A673 (cell line): ENCODE data around the gene CFAP410. TPM values are rescaled to one million over a fixed set of nuclear protein-coding genes. Genes with fewer than 3 reads are reported as not detected.

Experiments used
- BruUV-seq: library from RNA; stranded (reverse); fragments of 400-500 nt; replicated peaks from 2 replicates; lab custom pipeline; 2021; lab: Mats Ljungman, UMichigan
- CTCF ChIA-PET: fragments of 300-600 bp; sonication (Branson Sonifier 250); formaldehyde crosslinking; loops from one replicate; lab custom pipeline; 2022; ENCODE audit warnings: antibody characterized with exemption; lab: Charles Lee
- POLR2A ChIA-PET: fragments of 300-600 bp; sonication (Branson Sonifier 250); formaldehyde crosslinking; loops from one replicate; lab custom pipeline; 2022; ENCODE audit warnings: antibody characterized with exemption; ENCODE audit not compliant: low non-redundant PET; lab: Charles Lee
- DNase-seq: peaks from one replicate; pipeline ENCODE4 v3.0.0-alpha.2; 2015; ENCODE audit warnings: low spot score
- H3K27ac ChIP-seq: fragments of 200-600 bp; sonication (generic); 2 replicates; pipeline ENCODE4 v1.5.1; 2016; ENCODE audit warnings: mixed run types, low read depth, mild to moderate bottlenecking, mixed read lengths, antibody characterized with exemption, low read length; ENCODE audit not compliant: poor library complexity, severe bottlenecking
- H3K27me3 ChIP-seq: fragments of 200-600 bp; sonication (generic); replicated peaks from 2 replicates; pipeline ENCODE4 v1.6.1; 2017; ENCODE audit warnings: mixed run types, low read depth, mild to moderate bottlenecking, mixed read lengths, antibody characterized with exemption, low read length; ENCODE audit not compliant: insufficient read depth, poor library complexity
- H3K36me3 ChIP-seq: fragments of 200-600 bp; sonication (generic); 2 replicates; pipeline ENCODE4 v1.6.1; 2016; ENCODE audit warnings: mixed run types, mild to moderate bottlenecking, mixed read lengths, antibody characterized with exemption, low read length; ENCODE audit not compliant: insufficient read depth, poor library complexity, severe bottlenecking
- H3K4me1 ChIP-seq: fragments of 200-600 bp; sonication (generic); 2 replicates; pipeline ENCODE4 v1.6.1; 2017; ENCODE audit warnings: mixed run types, mild to moderate bottlenecking, mixed read lengths, antibody characterized with exemption, low read length; ENCODE audit not compliant: insufficient read depth, poor library complexity, severe bottlenecking
- H3K4me3 ChIP-seq: fragments of 200-600 bp; sonication (generic); 2 replicates; pipeline ENCODE4 v1.5.1; 2016; ENCODE audit warnings: low read depth, mixed run types, mild to moderate bottlenecking, mixed read lengths, low read length; ENCODE audit not compliant: poor library complexity, severe bottlenecking
- H3K9me3 ChIP-seq: fragments of 200-600 bp; sonication (generic); 2 replicates; pipeline ENCODE4 v1.6.1; 2016; ENCODE audit warnings: mixed run types, low read depth, mild to moderate bottlenecking, mixed read lengths, antibody characterized with exemption, low read length; ENCODE audit not compliant: poor library complexity, severe bottlenecking
- EZH2 ChIP-seq: fragments of 200-600 bp; sonication (generic); IDR thresholded peaks from 2 replicates; pipeline ENCODE4 v1.6.1; 2017; ENCODE audit warnings: borderline replicate concordance, low read depth, mild to moderate bottlenecking, mixed read lengths, antibody characterized with exemption, low read length; ENCODE audit not compliant: poor library complexity, severe bottlenecking
- intact Hi-C: fragments of 100-400 bp; cut with micrococcal nuclease; formaldehyde crosslinking; loops from one replicate; pipeline ENCODE4 v1.10.0; 2022; ENCODE audit not compliant: unreplicated experiment
- total RNA-seq: library from RNA; stranded (reverse); gene quantifications from 2 replicates; pipeline ENCODE4 v1.2.3, GENCODE V29; 2021
- TF ChIP-seq, protein P1 (sequence below): fragments of 300-800, 200-600 bp; sonication (generic); conservative IDR thresholded peaks from 2 replicates; pipeline ENCODE4 v1.5.1; 2017; ENCODE audit warnings: low read depth, mild to moderate bottlenecking, antibody characterized with exemption, low read length, moderate library complexity, mixed read lengths

Gene CFAP410
- total RNA-seq, 1 experiment from 2014 or later = 14.0 TPM

DNA sequence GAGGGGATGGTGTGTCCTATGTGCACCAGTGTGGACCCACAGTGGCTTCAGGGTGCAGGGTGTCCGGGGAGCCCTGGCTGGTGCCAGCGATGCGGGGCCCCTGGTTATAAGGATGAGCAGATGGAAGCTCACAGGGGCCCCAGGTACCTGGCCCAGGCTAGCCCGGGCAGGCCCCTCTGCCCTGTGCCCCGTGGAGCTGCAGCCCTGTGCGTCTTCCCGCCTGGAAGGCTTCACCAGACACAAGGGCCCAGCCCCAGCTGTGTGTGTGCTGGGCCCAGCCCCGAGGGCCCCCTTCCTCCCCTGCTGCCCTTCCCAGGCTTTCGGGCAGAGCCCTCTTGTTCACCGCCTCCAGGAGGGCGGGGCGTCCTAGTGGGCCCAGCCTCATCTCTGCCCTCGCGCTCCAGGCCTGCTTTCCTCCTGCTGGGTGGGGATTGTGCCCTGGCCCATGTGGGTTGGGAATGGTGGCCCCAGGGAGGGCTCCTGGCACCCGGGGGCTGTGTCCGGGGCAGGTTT, 23.4 kb downstream of the CFAP410 start:
- no peaks in the 10 kb centered on the region for H3K27me3 ChIP-seq
- intact Hi-C loops = no loop called here
- ChIA-PET CTCF (no interaction called here), POLR2A (no interaction called here)
- BruUV-seq = no TSS peak
- H3K9me3 ChIP-seq = no peaks in the 10 kb centered on the region
- peaks cover 12% of the 10 kb centered on the region for H3K36me3 ChIP-seq
- no peak for DNase-seq
- TF ChIP-seq, protein P1, sequence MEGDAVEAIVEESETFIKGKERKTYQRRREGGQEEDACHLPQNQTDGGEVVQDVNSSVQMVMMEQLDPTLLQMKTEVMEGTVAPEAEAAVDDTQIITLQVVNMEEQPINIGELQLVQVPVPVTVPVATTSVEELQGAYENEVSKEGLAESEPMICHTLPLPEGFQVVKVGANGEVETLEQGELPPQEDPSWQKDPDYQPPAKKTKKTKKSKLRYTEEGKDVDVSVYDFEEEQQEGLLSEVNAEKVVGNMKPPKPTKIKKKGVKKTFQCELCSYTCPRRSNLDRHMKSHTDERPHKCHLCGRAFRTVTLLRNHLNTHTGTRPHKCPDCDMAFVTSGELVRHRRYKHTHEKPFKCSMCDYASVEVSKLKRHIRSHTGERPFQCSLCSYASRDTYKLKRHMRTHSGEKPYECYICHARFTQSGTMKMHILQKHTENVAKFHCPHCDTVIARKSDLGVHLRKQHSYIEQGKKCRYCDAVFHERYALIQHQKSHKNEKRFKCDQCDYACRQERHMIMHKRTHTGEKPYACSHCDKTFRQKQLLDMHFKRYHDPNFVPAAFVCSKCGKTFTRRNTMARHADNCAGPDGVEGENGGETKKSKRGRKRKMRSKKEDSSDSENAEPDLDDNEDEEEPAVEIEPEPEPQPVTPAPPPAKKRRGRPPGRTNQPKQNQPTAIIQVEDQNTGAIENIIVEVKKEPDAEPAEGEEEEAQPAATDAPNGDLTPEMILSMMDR = no peak
- no peak for TF ChIP-seq EZH2
- H3K27ac ChIP-seq = no peak overlapping the region
- no peaks in the 10 kb centered on the region for H3K4me1 ChIP-seq
- H3K4me3 ChIP-seq = no peak overlapping the region

DNA sequence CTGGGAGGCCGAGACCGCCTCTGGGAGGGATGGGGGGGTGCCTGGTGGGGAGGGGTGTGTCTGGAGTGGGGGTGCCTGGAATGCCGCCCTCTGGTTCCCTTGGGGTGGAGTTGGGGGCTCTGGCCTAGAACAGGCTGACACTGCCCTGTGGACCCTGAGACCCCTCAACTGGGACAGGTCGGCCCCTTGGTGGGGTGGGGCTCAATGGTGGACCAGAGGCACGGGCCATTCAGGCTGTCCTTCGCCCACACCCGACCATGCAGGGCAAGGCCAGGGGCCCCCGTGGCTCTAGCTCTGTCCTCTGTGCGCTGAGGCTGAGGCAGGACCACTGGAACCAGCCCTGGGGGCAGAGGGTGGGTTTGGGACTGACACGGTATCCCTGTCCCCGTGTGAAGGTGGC, 24.6 kb downstream of the CFAP410 start:
- Histone ChIP-seq H3K27me3 (no peaks in the 10 kb centered on the region), H3K4me1 (no peaks in the 10 kb centered on the region), H3K9me3 (no peaks in the 10 kb centered on the region), H3K36me3 (peaks cover 12% of the 10 kb centered on the region), H3K27ac (no peak overlapping the region), H3K4me3 (no peak overlapping the region)
- CTCF ChIA-PET = no interaction called here
- DNase-seq = no peak
- no TSS peak for BruUV-seq
- POLR2A ChIA-PET = no interaction called here
- intact Hi-C loops = no loop called here
- no peak for TF ChIP-seq EZH2
- TF ChIP-seq, protein P1 = no peak

DNA sequence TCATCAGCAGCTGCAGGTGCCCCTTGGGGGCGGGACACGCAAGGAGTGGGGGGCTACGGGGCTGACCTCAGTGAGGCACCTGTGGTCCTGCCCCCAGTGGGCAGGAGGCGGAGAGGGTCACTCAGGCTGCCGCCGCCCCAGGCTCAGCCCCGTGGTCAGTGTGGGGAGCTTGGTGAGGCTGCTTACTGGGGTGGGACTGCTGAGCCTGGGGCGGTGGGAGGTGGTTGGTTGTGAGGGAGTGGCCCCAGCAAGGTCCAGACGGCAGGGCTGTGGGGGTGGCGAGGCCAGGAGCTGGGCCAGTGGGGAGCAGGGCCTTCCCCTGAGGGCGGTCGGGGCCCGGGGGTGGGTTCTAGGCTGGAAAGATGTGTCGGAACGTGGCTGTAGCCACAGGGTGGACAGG, 25.1 kb downstream of the CFAP410 start:
- Histone ChIP-seq H3K36me3 (peaks cover 12% of the 10 kb centered on the region), H3K27ac (no peak overlapping the region), H3K9me3 (no peaks in the 10 kb centered on the region), H3K27me3 (no peaks in the 10 kb centered on the region), H3K4me3 (no peak overlapping the region), H3K4me1 (no peaks in the 10 kb centered on the region)
- intact Hi-C loops = no loop called here
- no peak for DNase-seq
- BruUV-seq = no TSS peak
- TF ChIP-seq, protein P1 = no peak
- no peak for TF ChIP-seq EZH2
- POLR2A ChIA-PET = no interaction called here
- CTCF ChIA-PET = no interaction called here
